K562 (cell line): ENCODE measurements around the gene DKKL1. TPM values are rescaled to one million over a fixed set of nuclear protein-coding genes. Genes with fewer than 3 reads are reported as not detected.

Source experiments
- ELF4 ChIP-seq: fragments of 450-650 bp; formaldehyde crosslinking; IDR thresholded peaks from 2 replicates; pipeline ENCODE4 v1.4.0; 2022; ENCODE audit warnings: missing genetic modification characterization
- NR0B1 ChIP-seq: fragments of 450-650 bp; IDR thresholded peaks from one replicate; pipeline ENCODE4 v1.6.1; 2018; ENCODE audit warnings: mild to moderate bottlenecking, moderate library complexity; ENCODE audit not compliant: partially characterized antibody
- REST ChIP-seq, 2 experiments: fragments of 450-650 bp; formaldehyde crosslinking in 1 of 2; IDR thresholded peaks; 2 replicates each; pipeline versions ENCODE4 v1.4.0 to v1.6.1; 2014 to 2020; ENCODE audit warnings: mild to moderate bottlenecking in 2 of 2, borderline replicate concordance in 1 of 2, low read depth in 1 of 2
- SETDB1 ChIP-seq: IDR thresholded peaks from one replicate; pipeline ENCODE4 v1.6.1; 2012; ENCODE audit warnings: low read length, control low read depth, inconsistent platforms
- ZNF124 ChIP-seq: sonication (generic); formaldehyde crosslinking; IDR thresholded peaks from 2 replicates; pipeline ENCODE4 v1.8.1; 2022; ENCODE audit warnings: missing genetic modification reagents
- polyA plus RNA-seq, 8 experiments: library from polyadenylated mRNA; depleted of rRNA in 4 of 8; stranded (reverse) in 5 of 8; unstranded in 3 of 8; fragments of >200 nt; fragmentation: Nextera tagmentation in 2 of 8; fragmentation: Illumina TruSeq in 1 of 8; extraction: Ambion mirVana in 2 of 8; extraction: Trizol in 1 of 8; gene quantifications; 2 replicates each; pipeline versions ENCODE4 v1.2.1 to v1.2.3, GENCODE V29; 2011 to 2014; ENCODE audit warnings: inconsistent platforms in 1 of 8, missing spikeins in 1 of 8
- total RNA-seq, 7 experiments: library from RNA; depleted of rRNA in 6 of 7; stranded (reverse); fragments of >200 nt in 6 of 7; fragmentation: Illumina TruSeq in 2 of 7; extraction: Trizol in 2 of 7; gene quantifications; 2 replicates each; pipeline versions ENCODE4 v1.2.1 to v1.2.3, GENCODE V29; 2011 to 2021; ENCODE audit warnings: low replicate concordance in 1 of 7

DKKL1 gene
- total and polyA plus RNA-seq, 9 of the 15 experiments (the other 6 are each of a cell fraction or from before 2014, with no cell fraction given): 0.15 to 1.7 (median 0.52) TPM

DNA sequence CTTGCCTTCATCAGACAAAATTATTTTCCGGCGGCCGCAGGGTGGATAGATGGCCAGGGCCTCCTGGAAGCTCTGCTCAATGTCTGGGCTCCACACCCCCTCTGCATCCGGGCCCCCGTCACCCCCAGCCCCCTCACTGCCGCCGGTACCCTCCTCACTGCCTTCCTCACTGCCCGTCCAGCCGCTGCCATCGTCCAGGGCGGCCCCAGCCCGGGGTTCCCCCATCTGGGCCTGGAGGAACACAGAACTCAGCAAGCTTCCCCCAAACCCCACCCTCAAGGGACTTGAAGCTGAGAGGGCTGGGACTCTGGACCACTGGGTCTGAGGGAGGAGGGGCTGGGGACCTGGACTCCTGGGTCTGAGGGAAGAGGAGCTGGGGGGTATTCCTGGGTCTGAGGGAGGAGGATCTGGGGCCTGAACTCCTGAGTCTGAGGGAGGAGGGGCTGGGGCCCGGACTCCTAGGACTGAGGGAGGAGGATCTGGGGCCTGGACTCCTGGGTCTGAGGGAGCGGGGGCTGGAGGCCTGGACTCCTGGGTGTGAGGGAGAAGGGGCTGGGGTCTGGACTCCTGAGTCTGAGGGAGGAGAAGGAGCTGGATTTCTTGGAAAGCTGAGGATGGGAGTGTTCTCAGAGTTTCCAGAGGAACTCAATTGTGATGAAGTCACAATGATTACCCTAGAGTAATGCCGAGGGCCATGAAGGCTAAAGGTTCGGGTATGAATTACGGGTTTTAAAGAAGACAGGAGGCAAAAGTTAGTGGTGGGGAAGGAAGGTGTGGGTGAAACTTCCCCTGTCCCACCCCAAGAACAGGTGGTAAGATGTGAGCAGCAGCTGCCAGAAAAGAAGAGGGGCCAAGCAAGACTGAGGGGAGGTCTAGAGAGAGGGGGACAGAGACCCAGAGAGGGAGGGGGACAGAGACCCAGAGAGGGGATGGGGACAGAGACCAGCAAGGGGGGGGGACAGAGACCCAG is 3.5 kb upstream of the DKKL1 start (continued):
- TF ChIP-seq NR0B1: no peak
- TF ChIP-seq ZNF124 (CRISPR knock-in tag): no peak
- no peak for TF ChIP-seq REST (IDR thresholded peaks at IDR 0.05; ENCODE audit: borderline replicate concordance)
- TF ChIP-seq REST (CRISPR knock-in tag; IDR thresholded peaks at IDR 0.05; ENCODE audit: low read depth): no peak
- TF ChIP-seq SETDB1: no peak
- TF ChIP-seq ELF4 (CRISPR knock-in tag): no peak
